Chondrocyte (in vitro differentiated cells): ENCODE results near the gene DDX54. TPM values are rescaled to one million over a fixed set of nuclear protein-coding genes. Genes with fewer than 3 reads are reported as not detected.

Experiments used
- DNase-seq: peaks from one replicate; pipeline ENCODE4 v3.0.0; 2021; ENCODE audit warnings: mixed read lengths, low spot score
- H3K27ac Mint-ChIP-seq: one replicate; pipeline ENCODE4 v1.8.0; 2021; ENCODE audit warnings: mild to moderate bottlenecking, moderate library complexity, mixed read lengths; ENCODE audit not compliant: unreplicated experiment
- H3K27me3 Mint-ChIP-seq: 2 replicates; pipeline ENCODE4 v1.8.0; 2021; ENCODE audit warnings: low read depth, mixed read lengths
- H3K36me3 Mint-ChIP-seq: 2 replicates; pipeline ENCODE4 v1.8.0; 2021; ENCODE audit warnings: low read depth, mixed read lengths
- H3K4me1 Mint-ChIP-seq: 2 replicates; pipeline ENCODE4 v1.8.0; 2021; ENCODE audit warnings: low read depth, mild to moderate bottlenecking, mixed read lengths
- H3K4me3 Mint-ChIP-seq: one replicate; pipeline ENCODE4 v1.8.0; 2021; ENCODE audit warnings: mild to moderate bottlenecking, moderate library complexity, mixed read lengths; ENCODE audit not compliant: unreplicated experiment
- H3K9me3 Mint-ChIP-seq: 2 replicates; pipeline ENCODE4 v1.8.0; 2021; ENCODE audit warnings: low read depth, mixed read lengths
- total RNA-seq: library from RNA; stranded (reverse); gene quantifications from 3 replicates; pipeline ENCODE4 v1.2.1, GENCODE V29; 2021
- TF ChIP-seq, protein P1 (sequence below): fragments of 200-600 bp; sonication (generic); IDR thresholded peaks from 2 replicates; pipeline ENCODE4 v1.5.0; 2021; ENCODE audit warnings: antibody characterized with exemption, mild to moderate bottlenecking, moderate library complexity

The DDX54 gene
- total RNA-seq, 1 donor from 2014 or later, result 44.6 TPM

DNA sequence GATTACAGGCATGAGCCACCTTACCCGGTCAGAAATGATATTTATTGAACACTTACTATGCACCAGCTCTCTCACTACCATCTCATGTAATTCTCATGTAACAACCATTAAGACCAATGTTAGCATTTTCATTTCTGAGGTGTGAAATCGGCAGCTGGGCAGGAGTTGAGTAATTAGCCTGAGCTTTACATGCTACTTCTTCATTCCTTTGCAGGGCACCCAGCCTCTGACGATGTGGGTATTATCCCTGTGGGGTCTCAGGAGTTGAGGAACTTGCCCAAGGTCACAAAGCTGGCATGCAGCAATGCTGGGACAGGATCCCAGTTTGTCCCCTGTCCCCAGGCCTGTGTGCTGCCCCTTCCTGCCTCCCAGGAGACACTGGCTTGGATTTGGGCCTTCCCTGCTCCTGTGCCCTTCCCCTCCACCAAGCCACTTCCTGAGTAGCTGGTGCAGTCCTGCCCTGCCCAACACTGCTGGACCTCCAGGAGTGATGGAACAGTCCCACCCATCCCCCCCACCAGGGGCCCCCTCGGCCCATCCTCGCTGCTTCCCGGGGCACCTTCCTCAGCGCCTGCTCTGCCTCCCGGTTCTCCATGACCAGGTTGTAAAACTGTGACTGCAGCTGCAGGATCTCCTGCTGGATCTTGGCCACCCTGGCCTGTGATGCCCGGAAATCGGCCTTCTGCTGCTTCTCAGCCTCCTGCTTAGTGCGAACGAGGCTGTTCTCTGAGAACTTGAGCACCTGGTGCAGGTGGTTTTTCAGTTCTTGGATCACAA is 14.9 kb upstream of the DDX54 start:
- H3K36me3 Mint-ChIP-seq, result no peaks in the 10 kb centered on the region
- peaks cover 20% of the 10 kb centered on the region for H3K4me1 Mint-ChIP-seq
- TF ChIP-seq, protein P1, sequence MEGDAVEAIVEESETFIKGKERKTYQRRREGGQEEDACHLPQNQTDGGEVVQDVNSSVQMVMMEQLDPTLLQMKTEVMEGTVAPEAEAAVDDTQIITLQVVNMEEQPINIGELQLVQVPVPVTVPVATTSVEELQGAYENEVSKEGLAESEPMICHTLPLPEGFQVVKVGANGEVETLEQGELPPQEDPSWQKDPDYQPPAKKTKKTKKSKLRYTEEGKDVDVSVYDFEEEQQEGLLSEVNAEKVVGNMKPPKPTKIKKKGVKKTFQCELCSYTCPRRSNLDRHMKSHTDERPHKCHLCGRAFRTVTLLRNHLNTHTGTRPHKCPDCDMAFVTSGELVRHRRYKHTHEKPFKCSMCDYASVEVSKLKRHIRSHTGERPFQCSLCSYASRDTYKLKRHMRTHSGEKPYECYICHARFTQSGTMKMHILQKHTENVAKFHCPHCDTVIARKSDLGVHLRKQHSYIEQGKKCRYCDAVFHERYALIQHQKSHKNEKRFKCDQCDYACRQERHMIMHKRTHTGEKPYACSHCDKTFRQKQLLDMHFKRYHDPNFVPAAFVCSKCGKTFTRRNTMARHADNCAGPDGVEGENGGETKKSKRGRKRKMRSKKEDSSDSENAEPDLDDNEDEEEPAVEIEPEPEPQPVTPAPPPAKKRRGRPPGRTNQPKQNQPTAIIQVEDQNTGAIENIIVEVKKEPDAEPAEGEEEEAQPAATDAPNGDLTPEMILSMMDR, result no peak
- DNase-seq, result no peak
- H3K4me3 Mint-ChIP-seq, result no peak overlapping the region
- no peak overlapping the region for H3K27ac Mint-ChIP-seq
- no peaks in the 10 kb centered on the region for H3K9me3 Mint-ChIP-seq
- no peaks in the 10 kb centered on the region for H3K27me3 Mint-ChIP-seq

DNA sequence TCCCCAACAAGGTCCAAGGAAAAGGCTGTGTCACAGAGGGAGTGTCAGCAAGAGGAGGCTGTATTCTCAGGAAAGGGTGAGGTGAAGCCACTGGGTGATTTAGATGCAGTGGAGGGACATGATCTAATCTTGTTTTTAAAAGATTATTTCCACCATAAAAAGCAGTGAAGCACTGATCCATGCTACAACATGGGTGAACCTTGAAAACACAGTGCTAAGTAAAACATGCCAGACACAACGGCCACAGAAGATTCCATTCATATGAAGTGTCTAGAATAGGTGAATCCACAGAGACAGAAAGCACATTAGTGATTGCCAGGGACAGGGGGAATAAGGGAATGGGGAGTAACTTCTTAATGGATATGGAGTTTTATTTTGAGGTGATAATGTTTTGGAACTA is 13.0 kb upstream of the DDX54 start:
- DNase-seq, result no peak
- H3K4me3 Mint-ChIP-seq, result no peak overlapping the region
- peak overlapping the region; percentile 50 for H3K27ac Mint-ChIP-seq
- peaks cover 39% of the 10 kb centered on the region for H3K4me1 Mint-ChIP-seq
- H3K9me3 Mint-ChIP-seq, result no peaks in the 10 kb centered on the region
- no peaks in the 10 kb centered on the region for H3K27me3 Mint-ChIP-seq
- TF ChIP-seq, protein P1, result no peak
- H3K36me3 Mint-ChIP-seq, result no peaks in the 10 kb centered on the region

DNA sequence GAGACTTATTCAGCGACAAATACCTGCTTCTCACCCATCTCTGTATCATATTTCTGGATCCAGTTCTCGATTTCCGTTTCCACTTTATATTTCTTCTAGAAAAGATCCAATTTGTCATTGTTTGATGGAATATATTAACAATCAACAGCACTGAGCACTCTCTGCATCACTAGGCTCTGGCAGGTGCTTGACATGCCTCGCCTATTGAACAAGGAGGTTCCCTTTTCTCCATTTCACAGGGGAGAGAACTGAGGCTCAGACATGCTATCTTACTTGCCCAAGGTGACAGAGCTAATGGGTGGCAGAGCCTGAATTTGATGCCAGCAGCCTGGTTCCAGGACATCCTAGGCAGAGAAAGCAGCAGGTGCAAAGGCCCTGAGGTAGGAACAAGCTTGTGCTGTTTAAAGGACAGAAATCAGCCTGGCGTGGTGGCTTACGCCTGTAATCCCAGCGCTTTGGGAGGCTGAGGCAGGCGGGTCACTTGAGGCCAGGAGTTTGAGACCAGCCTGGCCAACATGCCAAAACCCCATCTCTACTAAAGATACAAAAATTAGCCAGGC is 12.3 kb upstream of the DDX54 start:
- H3K36me3 Mint-ChIP-seq, result no peaks in the 10 kb centered on the region
- H3K27ac Mint-ChIP-seq, result no peak overlapping the region
- TF ChIP-seq, protein P1, result no peak
- H3K4me3 Mint-ChIP-seq, result no peak overlapping the region
- no peaks in the 10 kb centered on the region for H3K27me3 Mint-ChIP-seq
- peaks cover 39% of the 10 kb centered on the region for H3K4me1 Mint-ChIP-seq
- DNase-seq, result no peak
- no peaks in the 10 kb centered on the region for H3K9me3 Mint-ChIP-seq

DNA sequence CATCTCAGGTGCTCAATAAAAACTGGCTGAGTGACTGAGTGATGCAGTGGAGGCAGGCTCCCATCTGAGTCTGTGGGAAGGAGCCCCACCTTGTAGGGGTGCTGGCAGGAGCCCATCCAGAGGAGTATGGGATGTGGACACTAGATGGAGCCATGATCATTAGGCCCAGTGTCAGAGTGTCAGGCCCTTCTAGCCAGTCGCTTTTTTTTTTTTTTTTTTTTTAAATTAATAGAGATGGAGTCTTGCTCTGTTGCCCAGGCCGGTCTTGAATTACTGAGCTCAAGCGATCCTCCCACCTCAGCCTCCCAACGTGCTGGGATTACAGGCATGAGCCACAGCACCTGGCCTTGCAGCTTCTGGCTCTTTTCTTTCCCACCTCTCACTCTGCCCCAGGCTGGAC is 11.7 kb upstream of the DDX54 start:
- Mint-ChIP-seq H3K9me3 (no peaks in the 10 kb centered on the region), H3K27ac (no peak overlapping the region), H3K27me3 (no peaks in the 10 kb centered on the region), H3K4me1 (peaks cover 43% of the 10 kb centered on the region), H3K36me3 (no peaks in the 10 kb centered on the region), H3K4me3 (no peak overlapping the region)
- DNase-seq, result no peak
- TF ChIP-seq, protein P1, result peak; percentile 86

DNA sequence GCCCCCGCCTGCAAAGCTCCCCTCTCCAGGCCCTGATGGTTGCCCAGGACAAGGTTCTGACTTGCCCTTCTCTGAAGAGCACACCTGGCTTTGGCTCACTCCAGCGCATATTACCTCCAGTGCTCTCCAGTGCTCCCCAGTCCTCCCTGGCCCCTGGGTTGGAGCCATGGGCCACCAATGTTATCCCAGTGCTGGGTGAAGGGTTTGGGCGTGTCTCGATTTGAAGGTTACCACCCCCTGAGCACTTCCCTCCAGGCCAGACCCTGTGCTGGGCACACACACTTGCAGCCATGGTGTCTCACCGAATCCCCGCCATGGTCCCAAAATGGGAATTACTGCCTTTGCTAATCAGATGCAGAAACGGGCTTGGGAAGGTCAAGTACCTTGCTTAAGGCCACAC is 11.3 kb upstream of the DDX54 start:
- H3K27me3 Mint-ChIP-seq, result no peaks in the 10 kb centered on the region
- no peak for DNase-seq
- no peak overlapping the region for H3K4me3 Mint-ChIP-seq
- H3K36me3 Mint-ChIP-seq, result no peaks in the 10 kb centered on the region
- TF ChIP-seq, protein P1, result no peak
- no peaks in the 10 kb centered on the region for H3K9me3 Mint-ChIP-seq
- peaks cover 43% of the 10 kb centered on the region for H3K4me1 Mint-ChIP-seq
- H3K27ac Mint-ChIP-seq, result no peak overlapping the region
